Measurements from ENCODE around the gene TSPEAR.

DNA sequence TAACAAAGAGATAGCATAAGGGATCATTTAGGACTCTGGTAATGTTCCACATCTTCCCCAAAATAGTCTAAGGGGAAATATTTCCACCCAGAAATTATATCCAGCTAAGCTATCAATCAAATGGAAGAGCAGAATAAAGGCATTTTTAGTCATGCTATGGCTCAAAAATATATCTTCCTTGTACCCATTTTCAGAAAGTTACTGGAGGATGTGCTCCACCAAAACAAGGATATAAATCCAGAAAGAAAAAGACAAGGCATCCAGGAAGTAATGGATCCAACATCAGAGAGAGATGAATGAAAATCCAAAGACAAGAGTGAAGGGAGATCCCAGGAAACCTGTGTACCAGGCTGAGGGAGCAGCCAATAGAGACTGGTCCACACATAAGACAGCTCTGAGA lies 102.2 kb downstream of the TSPEAR start:
- TF ChIP-seq OSR1 (CRISPR knock-in tag; IDR thresholded peaks at IDR 0.05) (no peak), ZFP30 (CRISPR knock-in tag; IDR thresholded peaks at IDR 0.05) (no peak), ISL1 (CRISPR knock-in tag; IDR thresholded peaks at IDR 0.05) (no peak)

Measured in SK-N-SH treated with all-trans-retinoic acid at 6 μM for 48 hours (cell line).